NT2/D1 (cell line): ENCODE measurements around the gene ABCC9.

ENCODE experiments used
- YY1 ChIP-seq: IDR thresholded peaks from 2 replicates; pipeline ENCODE4 v1.6.1; 2011; ENCODE audit not compliant: insufficient read length, insufficient read depth
- ZNF274 ChIP-seq: IDR thresholded peaks from 2 replicates; pipeline ENCODE4 v1.6.1; 2011; ENCODE audit warnings: mild to moderate bottlenecking, low read depth, low read length

GRCh38 chr12:21971344-21971743 lies 30.1 kb upstream of the ABCC9 start:
- no peak for TF ChIP-seq ZNF274
- no peak for TF ChIP-seq YY1
